ENCODE data around the gene AASS. TPM values are rescaled to one million over a fixed set of nuclear protein-coding genes. Genes with fewer than 3 reads are reported as not detected.

AASS gene
- total RNA-seq, 1 donor from 2014 or later: 39.7 TPM

- DNase-seq: no peak
Observed at GRCh38 chr7:122103064-122103463, 41.0 kb downstream of the AASS start.

GRCh38 chr7:122100021-122100420 lies 44.0 kb downstream of the AASS start:
- DNase-seq: peak; percentile 36

DNA sequence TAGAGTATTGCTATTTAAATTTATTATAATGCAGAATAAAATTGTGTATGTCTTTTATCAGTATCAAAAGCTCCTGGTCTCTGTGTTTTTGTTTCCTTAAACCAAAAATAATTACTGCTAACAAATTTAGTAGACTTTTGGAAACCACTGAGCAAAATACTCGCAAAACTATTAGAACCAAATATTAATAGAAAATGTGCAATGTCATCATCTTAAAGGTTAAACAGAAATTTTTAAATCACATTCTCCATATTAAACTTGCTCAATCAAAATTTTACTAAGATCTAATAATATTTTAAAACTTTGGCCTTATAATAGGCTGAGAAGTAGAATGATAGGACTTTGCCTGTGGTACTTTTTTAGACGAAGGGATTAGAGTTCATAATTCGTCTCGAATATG lies 48.4 kb downstream of the AASS start:
- DNase-seq: no peak

DNA sequence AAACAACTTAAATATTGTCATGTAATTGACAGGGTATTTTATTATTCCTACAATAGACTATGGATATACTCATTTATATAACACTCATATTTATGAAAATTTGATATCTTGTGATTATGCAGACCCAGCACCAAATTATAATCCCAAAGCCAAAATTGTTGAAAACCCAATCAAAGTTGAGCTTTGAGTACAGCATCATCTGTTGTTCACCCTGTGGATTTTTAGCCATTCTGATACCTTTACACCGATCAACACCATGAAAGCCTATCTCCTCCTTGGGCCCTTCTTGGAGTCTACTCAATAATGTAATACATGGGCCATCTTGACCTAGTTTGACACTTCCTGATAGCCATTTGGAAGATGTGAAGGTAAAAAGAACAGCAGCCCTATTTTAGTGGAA lies 49.5 kb downstream of the AASS start:
- no peak for DNase-seq

GRCh38 chr7:122092964-122093797 lies 50.9 kb downstream of the AASS start:
- DNase-seq: peak; percentile 89

GRCh38 chr7:122082670-122083069 lies 61.4 kb downstream of the AASS start:
- no peak for DNase-seq

DNA sequence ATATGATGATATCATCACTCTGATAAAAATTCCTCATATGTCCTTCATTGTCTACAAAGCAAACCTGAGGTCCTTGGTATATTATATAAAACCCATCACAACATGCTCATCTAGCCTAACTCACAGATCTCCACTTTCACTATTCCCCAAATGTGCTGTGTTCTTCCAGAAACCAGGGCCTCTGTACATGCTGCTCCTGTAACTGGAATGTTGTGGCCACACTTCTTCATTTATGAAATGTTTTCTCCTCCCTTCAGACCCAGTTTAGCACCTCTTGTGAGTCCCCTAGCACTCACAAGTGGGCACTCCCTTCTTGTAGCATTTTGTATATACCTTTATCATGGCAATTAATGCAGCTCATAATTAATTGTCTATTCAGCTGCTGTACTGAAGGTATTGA lies 61.9 kb downstream of the AASS start:
- DNase-seq: no peak

- no peak for DNase-seq
Observed at GRCh38 chr7:122073635-122074034, 70.4 kb downstream of the AASS start.

DNA sequence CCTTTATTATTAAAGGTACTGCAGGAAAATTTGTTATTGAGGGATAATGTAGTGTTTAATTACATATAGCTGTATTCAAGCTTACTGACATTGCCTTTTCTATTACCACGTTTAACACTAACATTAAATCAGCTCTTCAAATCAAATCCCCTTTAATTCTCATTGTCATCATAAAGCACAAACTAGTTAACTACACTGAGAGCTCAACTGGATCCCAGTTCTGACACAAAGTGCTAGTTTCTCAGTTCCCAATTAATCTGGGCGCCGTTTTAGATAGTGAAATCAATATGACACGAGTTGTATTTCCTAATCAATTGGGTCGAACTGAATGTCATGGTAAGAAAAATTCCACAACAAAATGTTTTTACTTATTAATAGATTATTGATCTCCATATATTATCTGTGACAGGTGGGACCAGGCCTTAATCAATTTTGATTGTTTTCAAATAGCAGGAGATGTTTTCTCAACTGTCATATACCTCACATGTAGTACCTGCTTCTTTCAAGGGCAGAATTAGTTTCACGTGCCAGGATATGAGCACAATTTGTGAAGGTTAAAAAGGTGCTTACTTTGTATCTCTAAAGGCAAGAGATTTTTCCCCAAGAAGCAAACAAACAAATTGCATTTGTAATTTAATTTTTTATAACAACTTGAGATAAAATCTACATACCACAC lies 71.0 kb downstream of the AASS start:
- DNase-seq: no peak

GRCh38 chr7:122072272-122072671 lies 71.8 kb downstream of the AASS start:
- DNase-seq: no peak

- DNase-seq: no peak
Observed at GRCh38 chr7:122070834-122071233, 73.2 kb downstream of the AASS start.

GRCh38 chr7:122070062-122070461 lies 74.0 kb downstream of the AASS start:
- no peak for DNase-seq

DNA sequence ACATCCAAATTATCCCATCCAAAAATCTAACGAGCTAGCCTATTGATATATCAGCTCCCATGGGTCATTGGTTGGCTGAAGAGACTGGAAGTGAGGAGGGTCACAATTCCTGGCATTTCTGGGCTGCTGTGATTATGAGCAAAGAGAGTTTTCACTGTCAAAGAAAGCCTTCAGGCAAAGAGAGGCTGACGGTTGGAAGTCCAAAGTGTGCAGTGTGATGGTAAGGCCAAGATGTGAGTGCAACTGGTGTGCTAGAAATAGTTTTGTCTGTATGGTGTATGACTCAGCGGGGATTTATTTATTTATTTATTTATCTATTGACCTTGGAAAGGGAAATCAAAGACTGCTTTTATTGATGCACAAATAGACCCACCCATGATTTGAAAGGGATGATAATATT lies 75.0 kb downstream of the AASS start:
- no peak for DNase-seq

GRCh38 chr7:122068046-122068445 lies 76.0 kb downstream of the AASS start:
- DNase-seq: no peak

DNA sequence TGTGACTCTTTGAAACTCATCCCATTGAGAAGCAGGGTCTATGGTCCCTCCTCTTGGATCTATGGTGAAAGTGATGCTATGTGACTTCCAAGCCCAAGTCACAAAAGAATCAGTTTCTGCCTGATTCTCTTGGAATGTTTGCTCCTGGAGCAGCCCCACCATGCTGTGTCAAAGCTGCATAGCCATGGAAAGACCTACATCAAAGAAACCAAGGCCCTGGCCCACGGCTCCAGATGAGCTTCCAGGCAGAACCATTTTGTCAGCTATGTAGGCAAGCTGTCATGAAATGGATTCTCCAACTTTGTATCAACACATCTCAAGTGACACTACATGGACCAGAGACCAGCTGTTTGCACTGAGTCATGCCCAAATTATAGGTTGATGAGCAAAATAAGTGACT lies 77.0 kb downstream of the AASS start:
- no peak for DNase-seq

GRCh38 chr7:122064971-122065370 lies 79.1 kb downstream of the AASS start:
- no peak for DNase-seq

GRCh38 chr7:122063146-122063545 lies 80.9 kb downstream of the AASS start:
- DNase-seq: no peak

- DNase-seq: no peak
Observed at GRCh38 chr7:122059542-122059941, 84.5 kb downstream of the AASS start.

GRCh38 chr7:122056977-122057376 lies 87.1 kb downstream of the AASS start:
- peak; percentile 40 for DNase-seq

- DNase-seq: peak; percentile 20
Observed at GRCh38 chr7:122055073-122055472, 89.0 kb downstream of the AASS start.

- no peak for DNase-seq
Observed at GRCh38 chr7:122054393-122054792, 89.7 kb downstream of the AASS start.

DNA sequence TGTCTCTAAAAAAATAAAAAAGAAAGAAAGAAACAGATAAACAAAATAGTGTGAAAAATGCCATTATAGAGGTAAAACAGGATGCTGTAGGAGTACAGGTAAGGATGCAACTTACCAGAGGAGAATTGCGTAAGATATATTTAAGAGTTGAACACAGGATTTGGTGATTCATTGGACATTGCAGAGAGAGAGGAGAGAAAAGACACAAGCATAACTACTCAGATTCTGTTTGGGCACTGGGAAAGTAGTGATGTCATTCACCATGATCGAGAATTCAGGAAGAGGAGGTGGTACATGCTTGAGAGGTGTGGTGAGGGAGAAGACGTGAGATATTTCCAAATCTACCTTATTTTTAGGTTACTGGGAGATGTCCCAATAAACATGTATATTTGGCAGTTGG lies 97.6 kb downstream of the AASS start:
- no peak for DNase-seq

- no peak for DNase-seq
Observed at GRCh38 chr7:122040147-122040546, 103.9 kb downstream of the AASS start.

DNA sequence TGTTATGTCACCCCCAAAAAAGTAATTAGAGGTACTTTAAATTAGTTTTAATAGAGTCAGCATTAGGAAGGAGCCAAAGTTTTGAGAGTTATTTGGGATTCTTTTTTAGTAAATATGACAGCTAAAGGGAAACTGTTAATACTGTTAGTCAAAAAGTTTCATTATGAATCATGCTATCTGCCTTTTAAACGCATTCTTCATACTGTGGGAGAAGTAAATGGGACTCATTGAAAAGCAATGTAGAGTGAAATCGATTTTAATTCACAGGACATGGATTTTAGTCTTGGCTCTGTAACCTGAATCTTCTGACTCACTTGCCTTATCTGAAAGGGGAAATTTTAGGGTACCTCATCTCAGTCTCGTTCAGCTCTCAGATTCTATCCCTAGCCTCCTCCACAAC lies 105.1 kb downstream of the AASS start:
- DNase-seq: no peak

All from dermis blood vessel endothelial cell (primary cell).